ENCODE data around the gene NCS1. TPM values are rescaled to one million over a fixed set of nuclear protein-coding genes. Genes with fewer than 3 reads are reported as not detected.

Gene NCS1
- total and polyA plus RNA-seq, 5 donors from 2014 or later = 0.22 TPM; not detected in 4

GRCh38 chr9:130211548-130212226 lies 39.5 kb downstream of the NCS1 start:
- H3K4me1 ChIP-seq (ENCODE audit: control insufficient read depth, insufficient read depth, low read length, poor library complexity, severe bottlenecking) = no peaks in the 10 kb centered on the region
- peaks cover 0 to 6% (median 0%) of the 10 kb centered on the region in 4 donors for H3K4me1 Mint-ChIP-seq
- H3K27me3 Mint-ChIP-seq = no peaks in the 10 kb centered on the region
- H3K36me3 Mint-ChIP-seq = no peaks in the 10 kb centered on the region
- H3K27ac ChIP-seq (ENCODE audit: insufficient read depth, low read length, poor library complexity, severe bottlenecking) = no peak overlapping the region
- no peak overlapping the region for H3K4me3 Mint-ChIP-seq
- H3K9me3 Mint-ChIP-seq = no peaks in the 10 kb centered on the region
- DNase-seq = no peak
- H3K27ac Mint-ChIP-seq = no peak overlapping the region
- H3K27me3 ChIP-seq (ENCODE audit: control insufficient read depth, insufficient read depth, low read length) = no peaks in the 10 kb centered on the region
- no peak for ATAC-seq (ENCODE audit: low read depth in 2 of 2)
- H3K9me3 ChIP-seq (ENCODE audit: control insufficient read depth in 2 of 2, low read length in 2 of 2) = no peaks in the 10 kb centered on the region
- H3K4me3 ChIP-seq (ENCODE audit: low read depth, low read length) = no peak overlapping the region
- no peaks in the 10 kb centered on the region for H3K36me3 ChIP-seq (ENCODE audit: control insufficient read depth, insufficient read depth, low read length)

GRCh38 chr9:130212543-130213297 lies 40.5 kb downstream of the NCS1 start:
- no peak overlapping the region for H3K4me3 ChIP-seq (ENCODE audit: low read depth, low read length)
- Mint-ChIP-seq H3K9me3 (no peaks in the 10 kb centered on the region), H3K27me3 (no peaks in the 10 kb centered on the region), H3K4me3 (no peak overlapping the region), H3K4me1 (peaks cover 0 to 6% (median 0%) of the 10 kb centered on the region in 4 donors), H3K27ac (no peak overlapping the region), H3K36me3 (no peaks in the 10 kb centered on the region)
- no peaks in the 10 kb centered on the region for H3K27me3 ChIP-seq (ENCODE audit: control insufficient read depth, insufficient read depth, low read length)
- H3K4me1 ChIP-seq (ENCODE audit: control insufficient read depth, insufficient read depth, low read length, poor library complexity, severe bottlenecking) = no peaks in the 10 kb centered on the region
- ATAC-seq (ENCODE audit: low read depth in 2 of 2) (no peak), DNase-seq (no peak)
- no peaks in the 10 kb centered on the region for H3K36me3 ChIP-seq (ENCODE audit: control insufficient read depth, insufficient read depth, low read length)
- H3K9me3 ChIP-seq (ENCODE audit: control insufficient read depth in 2 of 2, low read length in 2 of 2) = no peaks in the 10 kb centered on the region
- no peak overlapping the region for H3K27ac ChIP-seq (ENCODE audit: insufficient read depth, low read length, poor library complexity, severe bottlenecking)

- Histone ChIP-seq H3K4me1 (ENCODE audit: control insufficient read depth, insufficient read depth, low read length, poor library complexity, severe bottlenecking) (no peaks in the 10 kb centered on the region), H3K4me3 (ENCODE audit: low read depth, low read length) (no peak overlapping the region), H3K9me3 (ENCODE audit: control insufficient read depth in 2 of 2, low read length in 2 of 2) (no peaks in the 10 kb centered on the region), H3K27ac (ENCODE audit: insufficient read depth, low read length, poor library complexity, severe bottlenecking) (no peak overlapping the region), H3K36me3 (ENCODE audit: control insufficient read depth, insufficient read depth, low read length) (no peaks in the 10 kb centered on the region), H3K27me3 (ENCODE audit: control insufficient read depth, insufficient read depth, low read length) (no peaks in the 10 kb centered on the region)
- no peak for ATAC-seq (ENCODE audit: low read depth in 2 of 2)
- Mint-ChIP-seq H3K36me3 (no peaks in the 10 kb centered on the region), H3K27me3 (no peaks in the 10 kb centered on the region), H3K9me3 (no peaks in the 10 kb centered on the region), H3K4me1 (peaks cover 0 to 6% (median 0%) of the 10 kb centered on the region in 4 donors), H3K4me3 (no peak overlapping the region), H3K27ac (peak overlapping the region in 1 of 3 donors; percentile 50)
- DNase-seq = no peak
Observed at GRCh38 chr9:130213911-130214761, 41.9 kb downstream of the NCS1 start.

GRCh38 chr9:130214776-130215340 lies 42.7 kb downstream of the NCS1 start:
- Mint-ChIP-seq H3K27me3 (no peaks in the 10 kb centered on the region), H3K27ac (no peak overlapping the region), H3K9me3 (no peaks in the 10 kb centered on the region), H3K4me1 (peaks cover 0 to 6% (median 0%) of the 10 kb centered on the region in 4 donors), H3K4me3 (no peak overlapping the region), H3K36me3 (no peaks in the 10 kb centered on the region)
- Histone ChIP-seq H3K9me3 (ENCODE audit: control insufficient read depth in 2 of 2, low read length in 2 of 2) (no peaks in the 10 kb centered on the region), H3K27ac (ENCODE audit: insufficient read depth, low read length, poor library complexity, severe bottlenecking) (no peak overlapping the region), H3K27me3 (ENCODE audit: control insufficient read depth, insufficient read depth, low read length) (no peaks in the 10 kb centered on the region), H3K36me3 (ENCODE audit: control insufficient read depth, insufficient read depth, low read length) (no peaks in the 10 kb centered on the region), H3K4me3 (ENCODE audit: low read depth, low read length) (no peak overlapping the region), H3K4me1 (ENCODE audit: control insufficient read depth, insufficient read depth, low read length, poor library complexity, severe bottlenecking) (no peaks in the 10 kb centered on the region)
- no peak for ATAC-seq (ENCODE audit: low read depth in 2 of 2)
- DNase-seq = no peak

GRCh38 chr9:130215341-130216119 lies 43.3 kb downstream of the NCS1 start:
- H3K27ac Mint-ChIP-seq = peak overlapping the region in 1 of 3 donors; percentile 38
- no peak overlapping the region for H3K4me3 ChIP-seq (ENCODE audit: low read depth, low read length)
- no peak for ATAC-seq (ENCODE audit: low read depth in 2 of 2)
- H3K9me3 Mint-ChIP-seq = no peaks in the 10 kb centered on the region
- H3K36me3 ChIP-seq (ENCODE audit: control insufficient read depth, insufficient read depth, low read length) = no peaks in the 10 kb centered on the region
- H3K4me1 ChIP-seq (ENCODE audit: control insufficient read depth, insufficient read depth, low read length, poor library complexity, severe bottlenecking) = no peaks in the 10 kb centered on the region
- no peaks in the 10 kb centered on the region for H3K9me3 ChIP-seq (ENCODE audit: control insufficient read depth in 2 of 2, low read length in 2 of 2)
- H3K4me3 Mint-ChIP-seq = no peak overlapping the region
- no peaks in the 10 kb centered on the region for H3K36me3 Mint-ChIP-seq
- DNase-seq = no peak
- H3K27me3 Mint-ChIP-seq = no peaks in the 10 kb centered on the region
- H3K27ac ChIP-seq (ENCODE audit: insufficient read depth, low read length, poor library complexity, severe bottlenecking) = no peak overlapping the region
- H3K4me1 Mint-ChIP-seq = peaks cover 0 to 6% (median 0%) of the 10 kb centered on the region in 4 donors
- no peaks in the 10 kb centered on the region for H3K27me3 ChIP-seq (ENCODE audit: control insufficient read depth, insufficient read depth, low read length)

- no peaks in the 10 kb centered on the region for H3K36me3 ChIP-seq (ENCODE audit: control insufficient read depth, insufficient read depth, low read length)
- H3K9me3 ChIP-seq (ENCODE audit: control insufficient read depth in 2 of 2, low read length in 2 of 2) = no peaks in the 10 kb centered on the region
- H3K4me3 Mint-ChIP-seq = no peak overlapping the region
- no peak overlapping the region for H3K27ac Mint-ChIP-seq
- no peak overlapping the region for H3K4me3 ChIP-seq (ENCODE audit: low read depth, low read length)
- ATAC-seq (ENCODE audit: low read depth in 2 of 2) (no peak), DNase-seq (no peak)
- H3K27me3 Mint-ChIP-seq = no peaks in the 10 kb centered on the region
- H3K36me3 Mint-ChIP-seq = no peaks in the 10 kb centered on the region
- no peaks in the 10 kb centered on the region for H3K27me3 ChIP-seq (ENCODE audit: control insufficient read depth, insufficient read depth, low read length)
- no peak overlapping the region for H3K27ac ChIP-seq (ENCODE audit: insufficient read depth, low read length, poor library complexity, severe bottlenecking)
- H3K9me3 Mint-ChIP-seq = no peaks in the 10 kb centered on the region
- H3K4me1 Mint-ChIP-seq = peaks cover 0 to 6% (median 0%) of the 10 kb centered on the region in 4 donors
- no peaks in the 10 kb centered on the region for H3K4me1 ChIP-seq (ENCODE audit: control insufficient read depth, insufficient read depth, low read length, poor library complexity, severe bottlenecking)
Observed at GRCh38 chr9:130217838-130218237, 45.6 kb downstream of the NCS1 start.

GRCh38 chr9:130219661-130220096 lies 47.5 kb downstream of the NCS1 start:
- Mint-ChIP-seq H3K4me3 (no peak overlapping the region), H3K4me1 (no peaks in the 10 kb centered on the region), H3K9me3 (no peaks in the 10 kb centered on the region), H3K27ac (no peak overlapping the region), H3K36me3 (no peaks in the 10 kb centered on the region), H3K27me3 (no peaks in the 10 kb centered on the region)
- H3K9me3 ChIP-seq (ENCODE audit: control insufficient read depth in 2 of 2, low read length in 2 of 2) = no peaks in the 10 kb centered on the region
- no peak for DNase-seq
- no peak for ATAC-seq (ENCODE audit: low read depth in 2 of 2)
- H3K27me3 ChIP-seq (ENCODE audit: control insufficient read depth, insufficient read depth, low read length) = no peaks in the 10 kb centered on the region
- no peak overlapping the region for H3K4me3 ChIP-seq (ENCODE audit: low read depth, low read length)
- no peaks in the 10 kb centered on the region for H3K36me3 ChIP-seq (ENCODE audit: control insufficient read depth, insufficient read depth, low read length)
- H3K4me1 ChIP-seq (ENCODE audit: control insufficient read depth, insufficient read depth, low read length, poor library complexity, severe bottlenecking) = no peaks in the 10 kb centered on the region
- no peak overlapping the region for H3K27ac ChIP-seq (ENCODE audit: insufficient read depth, low read length, poor library complexity, severe bottlenecking)
